ENCODE data around the gene DTNBP1. TPM values are rescaled to one million over a fixed set of nuclear protein-coding genes. Genes with fewer than 3 reads are reported as not detected.

The DTNBP1 gene
- total and polyA plus RNA-seq, 2 of the 13 experiments (the other 11 are each of a cell fraction or from before 2014, with no cell fraction given) = 6.6 to 19.1 TPM

DNA sequence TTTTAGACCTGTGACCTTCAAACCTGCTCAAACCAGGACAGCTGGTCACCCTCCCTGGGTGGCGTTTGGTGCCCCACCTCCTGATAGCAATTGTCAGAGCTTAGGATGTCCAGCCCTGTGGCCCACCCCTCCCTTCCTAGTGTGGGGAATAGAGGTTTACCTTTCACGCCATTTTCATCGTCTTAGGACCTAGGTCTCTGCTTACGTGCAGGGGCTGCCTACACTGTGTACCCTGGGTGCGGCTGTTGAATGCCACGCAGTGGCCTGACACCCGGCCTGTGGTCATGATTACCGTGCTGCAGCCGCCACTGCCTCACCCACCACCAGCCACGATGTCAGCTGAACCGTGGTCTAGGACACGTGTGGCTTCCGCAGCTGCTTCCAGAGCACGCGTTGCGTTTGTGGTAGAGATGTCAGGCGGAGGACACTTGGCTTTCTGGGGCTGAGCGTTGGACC is 157.3 kb downstream of the DTNBP1 start (continued):
- TF ChIP-seq, protein P1, sequence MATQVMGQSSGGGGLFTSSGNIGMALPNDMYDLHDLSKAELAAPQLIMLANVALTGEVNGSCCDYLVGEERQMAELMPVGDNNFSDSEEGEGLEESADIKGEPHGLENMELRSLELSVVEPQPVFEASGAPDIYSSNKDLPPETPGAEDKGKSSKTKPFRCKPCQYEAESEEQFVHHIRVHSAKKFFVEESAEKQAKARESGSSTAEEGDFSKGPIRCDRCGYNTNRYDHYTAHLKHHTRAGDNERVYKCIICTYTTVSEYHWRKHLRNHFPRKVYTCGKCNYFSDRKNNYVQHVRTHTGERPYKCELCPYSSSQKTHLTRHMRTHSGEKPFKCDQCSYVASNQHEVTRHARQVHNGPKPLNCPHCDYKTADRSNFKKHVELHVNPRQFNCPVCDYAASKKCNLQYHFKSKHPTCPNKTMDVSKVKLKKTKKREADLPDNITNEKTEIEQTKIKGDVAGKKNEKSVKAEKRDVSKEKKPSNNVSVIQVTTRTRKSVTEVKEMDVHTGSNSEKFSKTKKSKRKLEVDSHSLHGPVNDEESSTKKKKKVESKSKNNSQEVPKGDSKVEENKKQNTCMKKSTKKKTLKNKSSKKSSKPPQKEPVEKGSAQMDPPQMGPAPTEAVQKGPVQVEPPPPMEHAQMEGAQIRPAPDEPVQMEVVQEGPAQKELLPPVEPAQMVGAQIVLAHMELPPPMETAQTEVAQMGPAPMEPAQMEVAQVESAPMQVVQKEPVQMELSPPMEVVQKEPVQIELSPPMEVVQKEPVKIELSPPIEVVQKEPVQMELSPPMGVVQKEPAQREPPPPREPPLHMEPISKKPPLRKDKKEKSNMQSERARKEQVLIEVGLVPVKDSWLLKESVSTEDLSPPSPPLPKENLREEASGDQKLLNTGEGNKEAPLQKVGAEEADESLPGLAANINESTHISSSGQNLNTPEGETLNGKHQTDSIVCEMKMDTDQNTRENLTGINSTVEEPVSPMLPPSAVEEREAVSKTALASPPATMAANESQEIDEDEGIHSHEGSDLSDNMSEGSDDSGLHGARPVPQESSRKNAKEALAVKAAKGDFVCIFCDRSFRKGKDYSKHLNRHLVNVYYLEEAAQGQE (IDR thresholded peaks at IDR 0.05; ENCODE audit: borderline replicate concordance in 1 of 2, low read depth in 1 of 2, low read length in 2 of 2) = no peak
- TF ChIP-seq, protein P2, sequence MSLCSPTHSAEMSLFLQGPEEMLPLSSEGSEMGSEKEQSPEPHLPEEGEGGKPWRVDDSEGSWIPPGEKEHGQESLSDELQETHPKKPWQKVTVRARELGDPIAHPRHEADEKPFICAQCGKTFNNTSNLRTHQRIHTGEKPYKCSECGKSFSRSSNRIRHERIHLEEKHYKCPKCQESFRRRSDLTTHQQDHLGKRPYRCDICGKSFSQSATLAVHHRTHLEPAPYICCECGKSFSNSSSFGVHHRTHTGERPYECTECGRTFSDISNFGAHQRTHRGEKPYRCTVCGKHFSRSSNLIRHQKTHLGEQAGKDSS (CRISPR knock-in tag; IDR thresholded peaks at IDR 0.05; ENCODE audit: borderline replicate concordance, low read depth) = no peak
- TF ChIP-seq ZNF326 (CRISPR knock-in tag; IDR thresholded peaks at IDR 0.05; ENCODE audit: borderline replicate concordance) (no peak), ZNF773 (CRISPR knock-in tag; IDR thresholded peaks at IDR 0.05; ENCODE audit: borderline replicate concordance) (no peak), SMC3 (IDR thresholded peaks at IDR 0.05; ENCODE audit: low read length) (no peak), TGIF2 (CRISPR knock-in tag; IDR thresholded peaks at IDR 0.05) (0 out of 2 replicates have a peak, but pooled peaks have one; percentile 3), ZNF572 (CRISPR knock-in tag; IDR thresholded peaks at IDR 0.05) (0 out of 2 replicates have a peak, but pooled peaks have one; percentile 53), POGZ (CRISPR knock-in tag; IDR thresholded peaks at IDR 0.05) (no peak), ZNF549 (CRISPR knock-in tag; IDR thresholded peaks at IDR 0.05) (no peak)
- TF ChIP-seq, protein P3, sequence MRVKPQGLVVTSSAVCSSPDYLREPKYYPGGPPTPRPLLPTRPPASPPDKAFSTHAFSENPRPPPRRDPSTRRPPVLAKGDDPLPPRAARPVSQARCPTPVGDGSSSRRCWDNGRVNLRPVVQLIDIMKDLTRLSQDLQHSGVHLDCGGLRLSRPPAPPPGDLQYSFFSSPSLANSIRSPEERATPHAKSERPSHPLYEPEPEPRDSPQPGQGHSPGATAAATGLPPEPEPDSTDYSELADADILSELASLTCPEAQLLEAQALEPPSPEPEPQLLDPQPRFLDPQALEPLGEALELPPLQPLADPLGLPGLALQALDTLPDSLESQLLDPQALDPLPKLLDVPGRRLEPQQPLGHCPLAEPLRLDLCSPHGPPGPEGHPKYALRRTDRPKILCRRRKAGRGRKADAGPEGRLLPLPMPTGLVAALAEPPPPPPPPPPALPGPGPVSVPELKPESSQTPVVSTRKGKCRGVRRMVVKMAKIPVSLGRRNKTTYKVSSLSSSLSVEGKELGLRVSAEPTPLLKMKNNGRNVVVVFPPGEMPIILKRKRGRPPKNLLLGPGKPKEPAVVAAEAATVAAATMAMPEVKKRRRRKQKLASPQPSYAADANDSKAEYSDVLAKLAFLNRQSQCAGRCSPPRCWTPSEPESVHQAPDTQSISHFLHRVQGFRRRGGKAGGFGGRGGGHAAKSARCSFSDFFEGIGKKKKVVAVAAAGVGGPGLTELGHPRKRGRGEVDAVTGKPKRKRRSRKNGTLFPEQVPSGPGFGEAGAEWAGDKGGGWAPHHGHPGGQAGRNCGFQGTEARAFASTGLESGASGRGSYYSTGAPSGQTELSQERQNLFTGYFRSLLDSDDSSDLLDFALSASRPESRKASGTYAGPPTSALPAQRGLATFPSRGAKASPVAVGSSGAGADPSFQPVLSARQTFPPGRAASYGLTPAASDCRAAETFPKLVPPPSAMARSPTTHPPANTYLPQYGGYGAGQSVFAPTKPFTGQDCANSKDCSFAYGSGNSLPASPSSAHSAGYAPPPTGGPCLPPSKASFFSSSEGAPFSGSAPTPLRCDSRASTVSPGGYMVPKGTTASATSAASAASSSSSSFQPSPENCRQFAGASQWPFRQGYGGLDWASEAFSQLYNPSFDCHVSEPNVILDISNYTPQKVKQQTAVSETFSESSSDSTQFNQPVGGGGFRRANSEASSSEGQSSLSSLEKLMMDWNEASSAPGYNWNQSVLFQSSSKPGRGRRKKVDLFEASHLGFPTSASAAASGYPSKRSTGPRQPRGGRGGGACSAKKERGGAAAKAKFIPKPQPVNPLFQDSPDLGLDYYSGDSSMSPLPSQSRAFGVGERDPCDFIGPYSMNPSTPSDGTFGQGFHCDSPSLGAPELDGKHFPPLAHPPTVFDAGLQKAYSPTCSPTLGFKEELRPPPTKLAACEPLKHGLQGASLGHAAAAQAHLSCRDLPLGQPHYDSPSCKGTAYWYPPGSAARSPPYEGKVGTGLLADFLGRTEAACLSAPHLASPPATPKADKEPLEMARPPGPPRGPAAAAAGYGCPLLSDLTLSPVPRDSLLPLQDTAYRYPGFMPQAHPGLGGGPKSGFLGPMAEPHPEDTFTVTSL (CRISPR knock-in tag; IDR thresholded peaks at IDR 0.05; ENCODE audit: borderline replicate concordance) = no peak
- TF ChIP-seq, protein P4, sequence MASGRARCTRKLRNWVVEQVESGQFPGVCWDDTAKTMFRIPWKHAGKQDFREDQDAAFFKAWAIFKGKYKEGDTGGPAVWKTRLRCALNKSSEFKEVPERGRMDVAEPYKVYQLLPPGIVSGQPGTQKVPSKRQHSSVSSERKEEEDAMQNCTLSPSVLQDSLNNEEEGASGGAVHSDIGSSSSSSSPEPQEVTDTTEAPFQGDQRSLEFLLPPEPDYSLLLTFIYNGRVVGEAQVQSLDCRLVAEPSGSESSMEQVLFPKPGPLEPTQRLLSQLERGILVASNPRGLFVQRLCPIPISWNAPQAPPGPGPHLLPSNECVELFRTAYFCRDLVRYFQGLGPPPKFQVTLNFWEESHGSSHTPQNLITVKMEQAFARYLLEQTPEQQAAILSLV (CRISPR knock-in tag; IDR thresholded peaks at IDR 0.05; ENCODE audit: borderline replicate concordance) = peak; percentile 77; the same call in 1 of the 2 replicates
- TF ChIP-seq, protein P5, sequence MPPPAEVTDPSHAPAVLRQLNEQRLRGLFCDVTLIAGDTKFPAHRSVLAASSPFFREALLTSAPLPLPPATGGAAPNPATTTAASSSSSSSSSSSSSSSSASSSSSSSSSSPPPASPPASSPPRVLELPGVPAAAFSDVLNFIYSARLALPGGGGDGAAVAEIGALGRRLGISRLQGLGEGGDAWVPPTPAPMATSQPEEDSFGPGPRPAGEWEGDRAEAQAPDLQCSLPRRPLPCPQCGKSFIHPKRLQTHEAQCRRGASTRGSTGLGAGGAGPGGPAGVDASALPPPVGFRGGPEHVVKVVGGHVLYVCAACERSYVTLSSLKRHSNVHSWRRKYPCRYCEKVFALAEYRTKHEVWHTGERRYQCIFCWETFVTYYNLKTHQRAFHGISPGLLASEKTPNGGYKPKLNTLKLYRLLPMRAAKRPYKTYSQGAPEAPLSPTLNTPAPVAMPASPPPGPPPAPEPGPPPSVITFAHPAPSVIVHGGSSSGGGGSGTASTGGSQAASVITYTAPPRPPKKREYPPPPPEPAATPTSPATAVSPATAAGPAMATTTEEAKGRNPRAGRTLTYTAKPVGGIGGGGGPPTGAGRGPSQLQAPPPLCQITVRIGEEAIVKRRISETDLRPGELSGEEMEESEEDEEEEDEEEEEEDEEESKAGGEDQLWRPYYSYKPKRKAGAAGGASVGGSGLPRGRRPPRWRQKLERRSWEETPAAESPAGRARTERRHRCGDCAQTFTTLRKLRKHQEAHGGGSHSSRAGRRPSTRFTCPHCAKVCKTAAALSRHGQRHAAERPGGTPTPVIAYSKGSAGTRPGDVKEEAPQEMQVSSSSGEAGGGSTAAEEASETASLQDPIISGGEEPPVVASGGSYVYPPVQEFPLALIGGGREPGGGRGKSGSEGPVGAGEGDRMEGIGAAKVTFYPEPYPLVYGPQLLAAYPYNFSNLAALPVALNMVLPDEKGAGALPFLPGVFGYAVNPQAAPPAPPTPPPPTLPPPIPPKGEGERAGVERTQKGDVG (CRISPR knock-in tag; IDR thresholded peaks at IDR 0.05; ENCODE audit: borderline replicate concordance) = peak; percentile 70; the same call in 1 of the 2 replicates
- TF ChIP-seq, protein P6, sequence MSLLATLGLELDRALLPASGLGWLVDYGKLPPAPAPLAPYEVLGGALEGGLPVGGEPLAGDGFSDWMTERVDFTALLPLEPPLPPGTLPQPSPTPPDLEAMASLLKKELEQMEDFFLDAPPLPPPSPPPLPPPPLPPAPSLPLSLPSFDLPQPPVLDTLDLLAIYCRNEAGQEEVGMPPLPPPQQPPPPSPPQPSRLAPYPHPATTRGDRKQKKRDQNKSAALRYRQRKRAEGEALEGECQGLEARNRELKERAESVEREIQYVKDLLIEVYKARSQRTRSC (CRISPR knock-in tag; IDR thresholded peaks at IDR 0.05; ENCODE audit: low read depth) = no peak

All from HepG2 (cell line).